GM12874 (cell line): ENCODE measurements around the gene TAOK1.

Source experiments
- TF ChIP-seq, protein P1 (sequence below): IDR thresholded peaks from 2 replicates; pipeline ENCODE4 v1.5.1; 2011; ENCODE audit warnings: low read depth, mild to moderate bottlenecking, control low read depth, low read length, moderate library complexity; ENCODE audit not compliant: insufficient read depth

TAOK1 gene

DNA sequence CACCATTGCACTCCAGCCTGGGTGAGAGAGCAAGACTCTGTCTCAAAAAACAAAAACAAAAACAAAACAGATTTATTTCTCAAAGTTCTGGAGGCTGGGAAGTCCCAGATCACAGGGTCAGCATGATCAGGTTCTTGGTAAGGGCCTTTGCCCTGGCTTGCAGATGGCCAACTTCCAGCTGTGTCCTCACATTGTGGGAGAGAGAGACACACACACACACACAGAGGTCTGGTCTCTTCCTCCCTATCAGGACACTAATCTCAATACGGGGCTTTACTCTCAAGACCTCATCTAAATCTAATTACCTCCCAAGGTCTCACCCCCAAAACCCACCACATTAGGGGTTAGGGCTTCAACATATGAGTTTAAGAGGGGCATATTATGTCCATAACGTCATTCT, 26.4 kb upstream of the TAOK1 start:
- TF ChIP-seq, protein P1, sequence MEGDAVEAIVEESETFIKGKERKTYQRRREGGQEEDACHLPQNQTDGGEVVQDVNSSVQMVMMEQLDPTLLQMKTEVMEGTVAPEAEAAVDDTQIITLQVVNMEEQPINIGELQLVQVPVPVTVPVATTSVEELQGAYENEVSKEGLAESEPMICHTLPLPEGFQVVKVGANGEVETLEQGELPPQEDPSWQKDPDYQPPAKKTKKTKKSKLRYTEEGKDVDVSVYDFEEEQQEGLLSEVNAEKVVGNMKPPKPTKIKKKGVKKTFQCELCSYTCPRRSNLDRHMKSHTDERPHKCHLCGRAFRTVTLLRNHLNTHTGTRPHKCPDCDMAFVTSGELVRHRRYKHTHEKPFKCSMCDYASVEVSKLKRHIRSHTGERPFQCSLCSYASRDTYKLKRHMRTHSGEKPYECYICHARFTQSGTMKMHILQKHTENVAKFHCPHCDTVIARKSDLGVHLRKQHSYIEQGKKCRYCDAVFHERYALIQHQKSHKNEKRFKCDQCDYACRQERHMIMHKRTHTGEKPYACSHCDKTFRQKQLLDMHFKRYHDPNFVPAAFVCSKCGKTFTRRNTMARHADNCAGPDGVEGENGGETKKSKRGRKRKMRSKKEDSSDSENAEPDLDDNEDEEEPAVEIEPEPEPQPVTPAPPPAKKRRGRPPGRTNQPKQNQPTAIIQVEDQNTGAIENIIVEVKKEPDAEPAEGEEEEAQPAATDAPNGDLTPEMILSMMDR = no peak

DNA sequence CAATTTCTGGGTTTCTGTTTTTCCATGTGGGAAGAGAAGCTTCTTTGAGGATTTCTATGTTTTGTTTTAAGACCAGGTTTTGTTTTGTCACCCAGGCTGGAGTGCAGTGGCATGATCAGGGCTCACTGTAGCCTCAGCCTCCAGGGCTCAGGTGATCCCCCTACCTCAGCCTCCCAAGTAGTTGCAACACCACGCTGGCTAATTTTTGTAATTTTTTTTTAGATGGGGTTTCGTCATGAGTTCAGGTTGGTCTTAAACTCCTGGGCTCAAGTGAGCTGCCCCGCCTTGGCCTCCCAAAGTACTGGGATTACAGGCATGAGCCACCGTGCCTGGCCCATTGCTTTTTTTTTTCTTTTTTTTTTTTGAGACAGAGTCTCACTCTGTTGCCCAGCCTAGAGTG, 25.5 kb upstream of the TAOK1 start:
- TF ChIP-seq, protein P1 = no peak

DNA sequence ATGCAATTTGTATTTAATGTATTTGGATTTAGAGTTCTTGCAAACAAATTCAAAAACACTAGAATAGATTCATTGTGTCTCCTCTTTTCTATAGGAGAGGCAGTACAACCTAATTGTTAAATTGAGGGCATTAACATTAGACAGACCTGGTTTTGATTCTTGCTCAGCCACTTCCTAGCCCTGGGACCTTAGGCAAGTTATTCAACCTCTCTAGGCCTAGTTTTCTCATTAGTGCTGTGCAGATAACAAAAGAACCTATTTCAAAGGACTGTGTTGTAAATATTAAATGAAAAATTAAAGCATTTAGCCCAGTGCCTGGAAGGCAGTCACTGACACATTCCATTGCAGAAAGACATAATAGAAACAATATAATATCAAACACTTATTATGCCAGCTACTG, 22.0 kb upstream of the TAOK1 start:
- TF ChIP-seq, protein P1 = no peak

DNA sequence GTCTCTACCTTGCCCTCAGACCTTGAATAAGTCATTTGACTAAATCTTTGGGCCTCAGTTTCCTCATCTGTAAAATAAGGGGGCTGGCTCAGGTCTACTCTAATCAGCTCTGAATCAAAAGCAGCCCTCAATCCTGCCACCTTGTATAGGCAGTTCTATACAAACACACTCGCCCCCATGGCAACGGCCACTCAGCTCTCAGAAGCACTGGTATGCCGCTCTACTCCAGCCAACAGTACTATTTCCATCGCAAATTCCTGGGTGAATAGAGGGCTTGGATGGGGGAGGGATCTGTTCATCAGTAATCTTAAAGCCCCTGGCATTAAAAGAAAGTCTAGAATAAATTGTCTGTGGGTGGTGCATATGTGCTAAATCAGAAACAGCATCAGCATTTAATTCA, 21.2 kb upstream of the TAOK1 start:
- TF ChIP-seq, protein P1 = no peak

DNA sequence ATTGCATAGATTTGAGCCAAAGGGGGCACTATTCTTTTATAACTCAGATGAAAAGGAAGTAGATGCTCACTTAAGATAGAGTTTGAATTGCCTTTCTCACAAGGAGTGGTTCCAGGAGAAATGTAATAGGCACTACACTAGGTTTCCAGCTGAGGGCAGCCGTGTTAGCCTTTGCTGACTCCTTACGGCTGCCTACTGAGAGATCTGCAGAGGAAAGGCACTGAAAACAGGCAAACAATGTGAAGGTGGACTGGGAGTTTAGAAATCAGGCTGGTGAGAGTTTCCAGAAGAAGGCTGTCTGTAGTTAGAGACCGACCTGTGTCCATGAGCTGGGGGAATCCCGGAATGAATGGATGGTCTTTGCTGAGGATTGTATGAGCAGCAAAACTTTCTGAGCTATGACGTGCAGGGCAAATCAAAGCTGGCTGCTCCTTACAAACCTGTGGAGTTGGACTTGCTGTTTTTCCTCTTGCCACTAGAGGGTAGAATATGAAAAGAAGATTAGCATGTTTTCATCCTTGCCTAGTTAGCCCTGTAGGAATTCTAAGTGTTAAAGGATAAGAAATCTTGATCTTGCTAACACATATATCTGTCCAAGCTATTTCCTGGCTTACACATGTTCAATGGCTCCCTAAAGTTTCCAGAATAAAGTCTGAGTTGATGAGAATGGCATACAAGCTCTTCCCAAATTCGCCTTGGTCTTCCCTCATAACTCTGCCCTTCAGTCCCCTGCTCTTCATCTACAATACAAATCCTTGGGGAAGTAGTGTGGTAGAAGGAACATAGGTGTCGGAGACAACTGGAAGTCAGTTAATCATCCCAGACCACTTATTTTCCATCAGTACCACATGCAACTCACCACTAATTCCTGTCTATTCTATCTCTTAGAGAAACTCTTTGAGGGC, 20.1 kb upstream of the TAOK1 start:
- TF ChIP-seq, protein P1 = peak; percentile 72

DNA sequence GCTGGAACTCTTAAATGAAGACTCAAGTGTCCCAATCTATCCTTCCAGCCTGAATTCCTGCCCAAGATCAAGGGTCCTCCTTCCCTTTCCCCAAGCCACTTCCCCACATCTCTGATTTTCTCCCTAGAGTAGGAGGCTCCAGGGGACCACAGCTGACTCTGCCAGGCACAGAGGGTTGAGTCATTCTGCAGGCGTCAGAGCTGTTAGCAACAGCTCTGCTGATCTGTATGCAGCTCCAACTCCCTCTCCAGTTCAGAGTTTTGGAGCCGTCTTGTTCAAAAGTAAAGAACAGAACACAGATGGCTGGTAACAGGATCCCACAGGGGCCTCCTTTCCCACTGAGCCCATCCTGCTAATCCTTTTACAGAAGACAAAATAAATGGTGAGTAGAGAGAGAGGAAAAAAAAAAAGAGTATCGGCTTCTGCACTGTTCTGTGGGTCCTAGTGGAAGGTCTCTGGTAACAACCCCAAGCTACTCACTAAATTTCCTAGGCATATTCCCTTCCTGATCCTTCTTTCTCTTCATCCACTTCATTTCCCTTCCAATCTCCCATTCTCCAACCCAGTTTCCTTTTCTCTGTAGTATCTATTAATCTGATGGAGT, 13.4 kb upstream of the TAOK1 start:
- TF ChIP-seq, protein P1 = no peak

DNA sequence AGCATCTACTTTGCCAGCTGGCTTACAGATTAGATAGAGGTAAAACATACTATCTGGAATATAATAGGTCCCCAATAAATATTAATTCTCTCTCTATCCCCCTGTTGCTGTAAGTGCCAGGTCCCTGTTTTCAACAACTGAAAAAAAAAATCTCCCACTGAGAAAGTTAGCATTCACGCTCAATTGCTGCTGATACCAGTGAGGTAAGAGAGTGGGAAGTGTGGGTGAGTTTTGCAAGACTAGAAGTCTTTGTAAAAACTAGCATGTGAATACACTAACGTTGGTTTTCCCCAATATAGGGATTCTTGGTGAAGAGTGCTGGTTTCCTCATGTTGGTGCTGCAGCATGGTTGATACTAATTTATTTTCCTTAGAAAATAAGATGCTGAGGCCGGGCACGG, 11.7 kb upstream of the TAOK1 start:
- TF ChIP-seq, protein P1 = no peak
